CD4-positive, alpha-beta T cell treated with Interleukin-15 for 4 hours (primary cell): ENCODE measurements around the gene KDR.

Experiments used
- DNase-seq: peaks from one replicate; pipeline ENCODE4 v3.0.0-alpha.2; 2020; ENCODE audit warnings: low spot score

Gene KDR

DNA sequence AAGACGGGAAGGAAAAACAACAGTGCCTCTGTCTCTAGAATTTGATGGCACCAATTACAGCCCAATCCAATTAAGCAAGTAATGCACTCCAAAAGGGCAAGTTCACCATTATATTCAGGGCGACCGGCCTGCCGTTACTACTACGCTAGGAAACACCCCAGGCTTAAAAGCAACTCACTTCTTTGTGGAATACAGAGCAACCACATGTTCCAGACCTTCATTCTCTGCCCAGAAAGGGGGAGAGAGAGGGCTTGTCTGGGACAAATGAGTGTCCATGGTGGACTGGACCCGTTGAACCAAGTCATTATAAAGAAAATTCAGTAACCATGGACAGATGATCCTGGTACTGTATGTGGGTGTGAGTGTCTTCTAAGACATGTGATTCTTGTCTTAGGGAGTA is 1.6 kb downstream of the KDR start:
- DNase-seq: no peak

DNA sequence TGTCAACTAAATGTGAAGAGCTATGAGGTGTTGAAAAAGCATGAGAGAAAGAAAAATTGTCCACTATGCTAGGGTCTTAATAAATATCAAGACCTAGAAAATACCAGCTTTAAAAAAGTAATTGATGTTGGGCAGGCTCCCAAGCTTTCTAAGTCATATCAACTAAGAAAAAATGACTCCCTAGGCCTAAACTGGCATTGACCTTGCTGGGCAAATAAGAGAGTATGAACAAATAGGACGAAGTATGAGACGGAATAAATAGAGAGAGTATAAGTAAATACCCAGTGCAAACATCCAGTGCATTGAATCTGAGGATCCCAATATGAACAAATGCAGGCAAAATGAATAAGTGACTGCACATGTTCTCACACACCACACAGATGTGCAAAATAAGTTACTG is 3.2 kb downstream of the KDR start:
- no peak for DNase-seq

DNA sequence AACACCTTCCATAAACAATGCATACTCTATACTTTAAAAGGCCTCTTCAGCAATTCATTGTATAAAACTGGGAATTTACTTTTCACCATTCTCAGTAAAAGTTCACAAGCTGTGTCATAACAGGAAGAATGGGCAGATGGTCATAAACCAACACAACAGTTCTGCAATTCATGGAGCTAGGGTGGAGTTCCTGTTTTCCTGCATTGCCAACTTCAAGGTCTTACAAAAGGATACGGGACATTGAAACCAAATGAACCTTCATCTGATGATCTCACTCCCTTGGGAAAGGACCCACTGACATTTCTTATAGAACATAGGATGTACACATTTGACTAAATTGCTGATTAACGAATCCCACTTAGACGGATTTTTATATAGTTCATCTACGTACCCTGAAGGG is 4.1 kb downstream of the KDR start:
- no peak for DNase-seq

DNA sequence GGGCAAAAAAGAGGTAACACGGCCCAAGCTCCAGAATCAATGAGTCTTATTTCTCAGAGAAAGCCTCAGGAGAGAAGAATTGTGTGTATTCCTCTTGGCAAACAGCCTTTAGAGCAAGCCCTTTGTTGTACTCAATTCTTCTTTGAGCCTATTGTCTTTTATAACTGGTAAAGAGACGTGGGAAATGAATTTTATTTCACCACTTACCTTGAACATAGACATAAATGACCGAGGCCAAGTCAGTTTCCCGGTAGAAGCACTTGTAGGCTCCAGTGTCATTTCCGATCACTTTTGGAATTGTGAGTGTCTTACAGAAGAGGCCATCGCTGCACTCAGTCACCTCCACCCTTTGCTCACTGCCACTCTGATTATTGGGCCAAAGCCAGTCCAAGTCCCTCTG is 7.0 kb downstream of the KDR start:
- no peak for DNase-seq

DNA sequence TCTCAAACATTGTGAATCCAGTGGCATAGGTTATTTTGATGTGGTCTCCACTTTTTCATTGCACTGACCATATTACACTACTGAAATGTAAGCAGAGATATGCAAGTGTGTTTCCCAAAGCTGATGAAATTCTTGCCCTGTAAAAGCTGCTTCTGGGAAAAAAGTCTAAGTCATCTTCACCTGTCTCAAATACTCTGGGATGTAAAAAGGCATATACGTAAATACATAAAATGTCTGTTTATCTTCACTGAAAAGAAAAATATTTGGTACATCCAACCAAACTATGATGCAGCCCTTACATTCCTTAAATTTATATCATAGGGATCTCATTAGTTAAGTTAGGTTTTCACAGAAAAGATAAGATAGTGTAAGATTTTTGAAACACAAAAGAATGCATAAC is 7.9 kb downstream of the KDR start:
- DNase-seq: no peak

DNA sequence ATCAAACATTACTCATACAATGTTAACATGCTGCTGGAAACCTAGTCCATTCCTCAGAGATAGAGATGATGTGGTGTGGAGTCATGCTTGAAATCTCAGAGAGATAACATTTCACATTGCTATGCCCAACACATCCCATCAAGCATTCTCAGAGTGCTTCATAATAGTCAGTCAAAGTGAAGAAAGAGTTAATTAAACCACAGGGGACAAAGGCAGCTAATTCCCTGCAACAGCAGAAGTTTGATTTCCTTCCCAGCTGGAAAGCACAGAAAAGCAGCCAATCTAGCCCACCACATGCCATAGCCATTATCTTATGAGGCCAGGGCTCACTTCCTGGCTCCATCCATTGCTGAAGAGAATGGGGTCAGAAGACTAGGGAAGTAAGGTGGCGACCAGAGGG is 8.9 kb downstream of the KDR start:
- no peak for DNase-seq

DNA sequence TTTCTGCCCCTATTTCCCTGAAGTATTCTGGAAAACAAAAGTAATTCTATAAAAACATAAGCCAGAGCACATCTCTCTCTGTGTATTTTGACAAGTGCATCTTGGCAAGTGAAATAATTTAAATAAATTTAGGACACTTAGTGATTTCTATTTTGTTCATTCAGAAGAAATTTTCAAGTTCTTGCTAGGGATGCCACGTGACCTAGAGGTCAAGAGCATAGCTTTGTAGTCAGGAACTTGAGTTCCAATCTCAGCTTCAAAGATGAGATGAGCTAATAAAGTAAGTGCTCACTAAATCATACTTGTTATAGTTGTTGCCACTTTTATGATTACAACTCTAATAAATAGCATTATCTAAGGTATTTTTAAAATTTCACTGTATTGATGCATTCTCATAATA is 13.8 kb downstream of the KDR start:
- DNase-seq: no peak

DNA sequence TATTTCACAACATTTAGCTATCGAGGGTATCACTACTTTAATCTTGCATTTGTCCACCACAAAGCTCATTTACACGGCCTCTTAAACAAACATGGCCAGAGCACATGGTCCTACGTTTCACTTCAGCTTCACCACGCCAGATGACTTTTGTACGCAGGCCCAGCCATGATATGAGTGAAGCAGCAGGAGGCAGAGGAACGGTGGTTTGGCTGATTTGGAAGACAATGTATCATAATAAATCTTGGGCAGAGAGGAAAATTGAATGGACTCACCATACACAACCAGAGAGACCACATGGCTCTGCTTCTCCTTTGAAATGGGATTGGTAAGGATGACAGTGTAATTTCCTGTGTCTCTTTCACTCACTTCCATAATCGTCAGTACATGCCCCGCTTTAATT is 15.3 kb downstream of the KDR start:
- DNase-seq: no peak

DNA sequence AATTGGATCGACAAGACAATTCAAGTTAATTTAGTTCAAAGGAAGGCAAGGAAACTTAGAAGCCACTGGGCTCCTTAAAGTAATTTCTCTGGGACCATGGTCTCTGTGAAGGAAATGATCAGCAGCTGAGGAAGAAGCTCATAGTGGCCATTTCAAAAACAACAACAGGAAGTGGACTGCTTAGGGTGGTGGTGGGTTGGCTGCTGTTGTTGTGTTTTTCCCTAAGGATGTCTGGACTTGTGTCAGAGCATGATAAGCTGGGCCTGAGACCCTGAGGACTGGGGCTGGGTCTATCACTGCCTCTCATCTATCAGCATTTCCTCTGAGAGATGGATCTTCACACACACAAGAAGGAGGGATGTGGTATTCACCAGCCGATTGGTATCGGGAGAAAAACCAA is 18.3 kb downstream of the KDR start:
- DNase-seq: no peak

DNA sequence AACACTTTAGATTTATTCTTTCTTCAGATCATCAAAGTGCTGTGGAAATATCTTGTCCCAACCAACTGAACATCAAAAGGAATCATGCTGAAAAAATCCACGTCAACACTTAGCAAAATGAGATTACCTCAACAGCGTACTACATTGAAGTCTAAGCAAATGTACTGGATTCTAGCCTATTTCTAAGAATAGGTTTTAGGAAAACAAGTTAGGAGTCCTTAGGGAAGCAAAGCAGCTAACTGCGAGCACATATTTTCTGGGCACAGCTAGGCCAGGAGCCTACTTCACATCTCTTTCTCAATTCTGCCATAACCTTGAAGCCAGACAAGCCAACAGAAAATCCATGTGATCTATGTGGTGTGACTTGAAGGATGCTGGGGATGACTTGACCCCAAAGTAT is 22.2 kb downstream of the KDR start:
- DNase-seq: no peak

DNA sequence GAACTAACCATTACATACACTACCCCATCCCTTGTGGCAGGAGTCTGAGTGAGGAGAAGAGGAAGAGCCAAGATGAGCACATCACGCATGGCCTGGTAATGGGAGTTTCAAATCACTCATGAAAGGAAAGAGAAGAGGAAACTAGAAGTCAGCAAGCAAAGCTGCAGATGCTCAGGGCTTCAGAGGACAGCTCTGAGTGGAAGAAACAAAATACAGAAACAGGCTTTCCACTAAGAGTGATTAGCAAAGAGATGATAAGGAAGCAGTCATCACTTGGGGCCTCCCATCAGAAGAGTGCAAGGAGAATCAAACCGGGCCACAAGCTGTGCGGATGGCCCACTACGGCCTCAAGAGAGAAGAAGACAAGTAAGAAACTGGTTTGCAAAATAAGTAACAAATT is 25.6 kb downstream of the KDR start:
- no peak for DNase-seq

DNA sequence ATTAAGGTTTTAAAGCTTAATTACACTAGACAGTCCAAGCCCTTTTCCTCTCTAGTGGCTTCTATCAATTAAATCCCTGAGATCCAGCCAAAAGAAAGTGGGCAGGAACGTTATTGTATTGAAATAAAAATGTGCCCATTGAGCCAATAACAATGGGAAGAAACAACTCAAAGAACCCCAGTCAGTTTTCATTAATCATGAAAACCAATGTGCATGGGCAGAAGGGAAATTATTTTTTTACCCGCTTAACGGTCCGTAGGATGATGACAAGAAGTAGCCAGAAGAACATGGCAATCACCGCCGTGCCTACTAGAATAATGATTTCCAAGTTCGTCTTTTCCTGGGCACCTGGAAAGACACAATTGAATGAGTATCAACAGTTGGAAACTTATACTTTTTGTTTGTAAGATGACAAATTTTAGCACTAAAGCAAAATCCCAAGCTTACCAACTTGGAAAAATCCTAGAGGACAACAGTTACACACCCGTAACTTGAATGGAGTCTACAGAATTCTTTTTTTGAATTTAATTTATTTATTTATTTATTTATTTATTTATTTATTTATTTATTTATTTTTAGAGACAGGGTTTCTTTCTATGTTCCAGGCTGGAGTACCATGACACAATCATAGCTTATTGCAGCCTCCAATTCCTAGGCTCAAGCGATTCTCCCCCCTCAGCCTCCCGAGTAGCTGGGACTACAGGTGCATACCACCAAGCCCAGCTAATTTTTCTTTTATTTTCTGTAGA is 26.8 kb downstream of the KDR start:
- no peak for DNase-seq

DNA sequence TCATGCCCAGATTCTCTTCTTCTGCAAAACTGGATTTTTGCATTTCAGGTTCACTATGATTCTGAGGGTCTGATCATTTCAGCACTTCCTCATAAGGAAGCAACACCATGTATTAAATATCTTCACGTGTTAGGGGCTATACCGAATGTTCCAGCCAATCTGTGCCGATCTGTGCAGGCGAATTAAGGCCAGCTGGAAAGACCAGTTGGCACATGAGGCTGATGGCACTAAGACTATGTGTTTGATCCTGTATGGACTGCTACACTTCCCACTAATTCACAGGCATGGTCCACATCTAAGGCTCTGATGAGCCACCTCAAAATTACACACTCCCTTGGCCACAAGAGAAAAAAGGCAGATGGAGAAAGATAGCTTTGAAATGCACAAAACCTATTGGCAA is 28.8 kb downstream of the KDR start:
- no peak for DNase-seq

DNA sequence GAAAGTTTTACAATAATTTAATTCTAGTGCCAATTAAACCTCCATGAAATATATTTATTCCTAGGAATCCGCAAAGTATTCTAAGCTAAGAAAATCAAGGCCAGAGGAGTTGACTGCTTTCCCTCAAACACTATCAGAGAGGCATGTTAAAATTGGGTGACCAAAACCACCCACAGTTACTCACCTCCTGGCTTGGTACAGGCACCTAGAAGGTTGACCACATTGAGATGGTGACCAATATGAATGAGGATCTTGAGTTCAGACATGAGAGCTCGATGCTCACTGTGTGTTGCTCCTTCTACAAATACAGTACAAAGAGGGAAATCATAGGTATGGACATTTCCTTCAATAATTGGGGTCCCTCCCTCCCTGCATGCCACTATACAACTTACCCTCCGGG is 29.4 kb downstream of the KDR start:
- DNase-seq: no peak

DNA sequence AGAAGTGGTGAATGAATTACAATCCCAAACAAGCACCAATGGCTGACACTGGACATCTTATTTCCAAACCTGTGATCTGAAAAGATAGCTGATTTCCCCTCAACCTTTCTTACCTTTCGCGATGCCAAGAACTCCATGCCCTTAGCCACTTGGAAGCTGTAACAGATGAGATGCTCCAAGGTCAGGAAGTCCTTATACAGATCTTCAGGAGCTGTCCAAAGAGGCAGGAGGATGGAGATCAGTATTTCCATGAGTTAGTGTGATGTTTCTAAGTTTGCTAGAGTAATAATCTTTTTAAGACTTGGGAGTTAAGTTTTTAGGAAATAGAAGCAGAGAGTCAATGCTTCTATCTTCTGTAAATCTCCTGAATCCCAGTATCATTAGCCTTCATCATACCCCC is 32.9 kb downstream of the KDR start:
- DNase-seq: no peak

DNA sequence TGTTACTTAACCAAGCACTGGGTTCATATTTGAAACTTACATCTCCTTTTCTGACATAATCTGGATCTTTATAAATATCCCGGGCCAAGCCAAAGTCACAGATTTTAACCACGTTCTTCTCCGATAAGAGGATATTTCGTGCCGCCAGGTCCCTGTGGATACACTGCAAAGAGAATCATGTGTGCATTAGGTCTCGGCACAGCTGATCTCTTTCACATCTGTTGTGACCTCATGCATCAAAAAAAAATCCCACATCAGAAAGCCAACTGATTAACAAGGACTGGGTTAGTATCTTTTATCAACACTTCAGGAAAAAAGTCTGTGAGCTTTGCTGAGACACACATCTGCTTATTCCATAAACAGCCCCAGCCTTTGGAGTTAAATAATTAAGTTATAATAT is 35.5 kb downstream of the KDR start:
- no peak for DNase-seq

DNA sequence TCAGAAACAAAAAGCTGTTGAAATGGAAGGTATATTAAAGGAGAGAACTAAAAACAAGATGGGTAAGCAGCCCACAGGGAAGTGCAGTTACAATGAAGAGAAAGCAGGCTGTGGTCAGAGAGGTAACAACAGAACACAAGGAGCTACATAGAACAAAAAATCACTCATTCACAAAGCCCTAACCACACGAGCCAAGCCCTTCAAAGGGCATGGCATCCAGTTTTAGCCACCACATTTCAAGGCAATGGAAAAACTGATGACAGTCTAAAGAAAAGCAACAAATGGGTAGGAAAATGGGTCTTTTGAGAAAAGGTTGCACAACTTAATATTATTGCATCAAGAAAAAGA is 37.5 kb downstream of the KDR start:
- DNase-seq: no peak

DNA sequence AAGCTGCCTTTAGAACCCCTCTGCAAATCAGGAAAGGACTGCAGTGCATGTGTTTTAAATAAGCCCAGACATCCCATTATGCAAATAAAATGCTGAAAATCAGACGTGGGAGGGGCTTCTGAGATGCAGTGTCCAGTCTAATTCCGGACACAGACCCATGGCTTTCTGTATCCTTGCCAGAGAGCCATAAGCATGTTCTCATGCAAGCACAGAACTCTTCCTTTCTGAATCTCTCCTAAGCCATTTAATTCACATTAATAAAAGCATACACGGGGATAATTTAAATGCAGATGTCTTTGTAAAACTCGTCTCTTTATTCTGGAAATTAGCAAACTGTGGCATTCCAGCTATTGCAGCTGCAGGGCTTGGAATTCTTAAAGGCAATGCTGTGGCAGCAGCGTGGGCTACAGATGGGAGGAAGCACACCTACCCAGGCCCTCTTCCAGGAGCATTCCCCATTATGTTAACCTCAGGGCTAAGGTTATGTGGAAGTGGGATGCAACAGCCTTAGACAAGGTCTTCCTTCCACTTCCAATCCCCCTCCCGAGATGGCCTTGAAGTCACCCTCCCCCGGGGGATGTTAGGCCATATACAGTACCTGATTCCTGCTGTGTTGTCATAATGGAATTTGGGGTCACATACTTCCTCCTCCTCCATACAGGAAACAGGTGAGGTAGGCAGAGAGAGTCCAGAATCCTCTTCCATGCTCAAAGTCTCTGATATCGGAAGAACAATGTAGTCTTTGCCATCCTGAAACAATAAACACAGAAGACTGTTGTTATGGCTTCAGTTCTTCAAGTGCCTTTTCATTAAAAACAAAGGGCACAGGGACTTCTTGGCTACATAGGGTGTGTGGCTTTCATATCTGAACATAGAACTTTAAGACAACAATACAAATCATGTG is 38.1 kb downstream of the KDR start:
- DNase-seq: no peak

DNA sequence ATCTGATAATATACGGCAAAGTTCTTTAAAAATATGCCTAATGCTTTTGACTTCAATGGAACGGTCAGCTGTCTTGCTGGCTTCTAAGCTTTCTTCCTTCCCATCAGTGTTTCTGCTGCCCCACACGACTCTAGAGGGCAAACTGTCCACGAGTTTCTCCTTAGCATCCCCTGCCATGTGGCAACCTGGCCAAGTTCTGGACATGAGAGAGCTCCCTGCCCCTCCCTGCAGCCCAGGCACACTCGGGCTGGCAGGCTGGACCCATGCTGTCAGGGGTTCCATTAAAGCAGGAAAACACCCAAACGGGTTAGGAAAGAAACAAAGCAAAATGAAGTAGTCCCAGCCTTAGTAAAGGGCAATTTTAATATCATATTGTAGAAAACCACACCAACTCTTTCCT is 38.8 kb downstream of the KDR start:
- no peak for DNase-seq

DNA sequence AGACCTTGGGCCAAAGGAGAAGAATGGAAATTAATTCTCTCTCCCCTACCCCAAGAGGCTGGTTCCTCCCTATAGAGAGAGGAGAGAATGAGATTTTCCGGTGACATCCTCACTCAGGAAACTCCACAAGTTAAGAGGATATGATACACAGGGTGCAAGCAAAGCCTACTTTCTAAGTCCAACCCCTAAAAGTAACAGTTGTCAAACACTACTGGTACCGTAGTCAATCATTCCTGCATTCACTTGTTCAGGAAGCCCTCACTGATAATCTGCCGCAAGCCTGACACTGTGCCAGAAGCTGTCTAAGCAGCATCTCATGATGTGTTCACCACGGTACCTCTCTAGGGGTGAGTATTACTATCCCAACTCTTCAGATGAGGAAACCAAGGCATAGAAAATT is 41.7 kb downstream of the KDR start:
- DNase-seq: no peak

DNA sequence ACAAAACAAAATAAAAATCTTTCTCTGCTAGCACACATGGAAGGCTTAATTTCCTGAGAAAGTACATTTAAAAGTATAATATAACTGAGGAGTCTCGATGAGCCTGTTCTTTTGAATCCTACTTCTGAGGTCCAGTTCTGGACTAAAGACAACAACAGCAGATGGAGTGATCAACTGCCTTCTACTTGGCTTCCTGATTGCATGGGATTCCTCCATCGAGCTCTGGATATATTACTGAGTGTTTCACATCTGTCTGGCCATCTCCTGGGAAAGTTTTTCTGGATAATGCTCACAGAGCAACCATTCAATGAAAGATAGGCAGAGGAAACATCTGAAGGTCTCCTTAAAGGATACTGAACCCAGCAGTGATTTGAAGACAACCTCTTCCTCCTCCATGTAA is 42.6 kb downstream of the KDR start:
- no peak for DNase-seq

DNA sequence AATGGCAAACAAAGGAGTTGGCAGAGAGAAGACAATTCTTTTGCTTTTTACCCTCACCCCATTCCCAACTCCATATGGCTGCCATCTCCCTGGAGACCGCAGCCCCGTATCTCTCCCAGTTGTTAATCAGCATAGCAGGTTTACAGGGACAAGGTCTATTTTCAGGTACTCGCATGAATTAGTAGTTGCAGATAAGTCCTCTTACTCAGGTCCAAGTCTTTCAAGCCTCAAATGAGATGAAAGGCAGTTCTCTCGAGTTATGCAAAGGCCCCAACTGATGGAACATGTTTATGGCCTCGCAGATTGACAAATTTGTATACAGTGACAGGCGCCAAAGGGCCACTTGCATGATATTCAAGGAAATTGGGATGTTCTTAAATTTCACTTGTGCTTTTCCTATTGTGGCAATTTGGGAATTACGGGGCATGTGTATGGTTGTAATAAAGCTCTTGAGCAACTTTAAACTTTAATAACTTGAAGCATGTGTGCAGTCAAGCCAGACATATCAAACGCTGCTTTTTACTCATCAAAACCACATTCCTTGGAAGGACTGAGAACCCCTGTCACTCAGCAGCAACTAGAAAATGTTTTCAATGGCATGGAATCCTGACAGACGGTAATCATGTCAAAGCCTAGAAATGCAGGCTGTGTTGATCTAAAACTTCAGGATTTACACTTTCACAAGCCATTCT is 45.1 kb downstream of the KDR start:
- DNase-seq: no peak

DNA sequence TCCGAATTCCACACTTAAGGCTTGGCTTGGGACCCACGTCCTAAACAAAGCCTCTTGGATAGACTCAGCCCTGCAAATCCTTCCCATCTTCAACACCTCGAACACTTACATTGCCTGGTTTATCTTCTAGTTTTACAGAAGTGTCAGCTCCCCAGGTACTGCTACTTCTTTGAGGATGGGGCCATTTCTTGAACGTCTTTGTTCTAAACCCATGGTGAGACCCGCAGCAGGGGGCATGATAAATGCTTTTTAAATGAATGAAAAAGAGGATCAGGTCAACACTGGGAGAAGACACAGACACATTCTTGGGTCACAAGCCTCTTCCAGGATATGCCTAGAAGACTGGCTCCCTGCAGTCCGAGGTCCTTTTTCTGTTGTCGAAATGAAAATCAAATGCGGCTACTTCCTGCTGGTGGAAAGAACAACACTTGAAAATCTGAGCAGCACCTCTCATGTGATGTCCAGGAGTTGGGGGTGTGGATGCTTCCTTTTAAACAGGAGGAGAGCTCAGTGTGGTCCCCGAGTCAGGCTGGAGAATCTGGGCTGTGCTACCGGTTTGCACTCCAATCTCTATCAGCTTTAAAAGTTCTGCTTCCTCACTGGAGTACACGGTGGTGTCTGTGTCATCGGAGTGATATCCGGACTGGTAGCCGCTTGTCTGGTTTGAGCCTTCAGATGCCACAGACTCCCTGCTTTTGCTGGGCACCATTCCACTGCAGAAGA is 45.8 kb downstream of the KDR start:
- no peak for DNase-seq
